HG03175 (cell line): ENCODE results near the gene CCDC187.
"Not testable (repeated sequence)": the region's sequence is repeated elsewhere in the genome, so short reads cannot be mapped to it uniquely, and the experiment has no call there.

ENCODE experiments used
- ATAC-seq: cut with Tn5 transposase; IDR thresholded peaks from one replicate; pipeline ENCODE4 v1.9.1; 2021; ENCODE audit warnings: mild to moderate bottlenecking, moderate library complexity; ENCODE audit not compliant: unreplicated experiment

CCDC187 gene

GRCh38 chr9:136303825-136304416 is at the start of gene CCDC187:
TSS of gene CCDC187 (minus strand) at chr9:136304094. CDS start at chr9:136303830, 264 bp downstream.
- ATAC-seq: no peak

- no peak for ATAC-seq
Measured at GRCh38 chr9:136353088-136353487, 49.2 kb upstream of the CCDC187 start.

DNA sequence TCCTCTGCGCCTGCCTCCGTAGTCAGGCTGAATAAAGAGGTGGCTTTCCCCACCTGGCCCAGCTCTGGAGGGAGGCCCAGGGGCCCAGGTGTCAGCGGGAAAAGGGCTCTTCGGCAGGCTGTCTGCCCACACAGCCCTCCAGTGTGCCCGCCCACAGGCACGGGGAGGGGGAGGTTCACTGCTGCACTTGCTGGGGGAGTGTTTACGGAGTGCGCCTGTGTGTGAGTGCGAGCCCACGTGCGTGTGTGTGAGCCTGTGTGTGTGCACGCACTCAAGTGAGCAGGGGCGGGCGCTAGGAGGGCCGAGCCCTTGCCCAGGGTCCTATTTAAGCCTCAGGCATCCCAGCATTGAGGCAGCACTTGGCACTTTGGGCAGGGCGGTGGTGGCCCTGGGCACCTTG is 48.8 kb upstream of the CCDC187 start:
- no peak for ATAC-seq

- ATAC-seq: not testable (repeated sequence)
Measured at GRCh38 chr9:136351868-136352267, 48.0 kb upstream of the CCDC187 start.

GRCh38 chr9:136351252-136351800 is 47.4 kb upstream of the CCDC187 start:
- no peak for ATAC-seq

- no peak for ATAC-seq
Measured at GRCh38 chr9:136349546-136349945, 45.7 kb upstream of the CCDC187 start.

GRCh38 chr9:136348691-136349090 is 44.8 kb upstream of the CCDC187 start:
- ATAC-seq: no peak

GRCh38 chr9:136347472-136348256 is 43.8 kb upstream of the CCDC187 start:
- no peak for ATAC-seq

DNA sequence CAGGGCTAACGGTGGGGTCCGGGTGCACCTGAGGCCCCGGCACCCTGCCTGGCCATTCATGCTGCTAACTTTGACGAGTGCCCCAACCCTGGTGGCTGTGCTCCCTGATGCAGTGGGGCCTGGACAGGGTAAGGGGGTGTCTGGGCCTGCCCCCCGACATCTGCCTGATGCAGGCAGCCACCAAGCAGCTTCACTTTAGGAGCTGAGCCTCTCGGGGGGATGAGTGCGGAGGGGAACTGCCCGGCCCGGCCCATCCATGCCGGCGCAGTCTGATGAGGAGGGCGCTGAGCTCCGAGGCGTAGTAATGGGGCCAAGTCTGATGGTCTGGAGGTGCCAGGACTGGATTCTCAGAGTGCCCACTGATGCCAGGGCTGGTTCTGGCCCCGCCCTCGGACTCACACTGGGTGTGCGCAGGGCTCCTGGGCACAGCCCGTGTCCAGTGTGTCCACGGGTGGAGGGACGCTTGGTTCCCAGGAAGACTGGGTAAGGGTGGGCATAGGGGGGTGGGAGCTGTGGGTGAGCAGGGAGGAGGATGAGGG is 43.1 kb upstream of the CCDC187 start:
- no peak for ATAC-seq

- ATAC-seq: no peak
Measured at GRCh38 chr9:136346157-136346481, 42.2 kb upstream of the CCDC187 start.

GRCh38 chr9:136345281-136346156 is 41.6 kb upstream of the CCDC187 start:
- no peak for ATAC-seq

GRCh38 chr9:136344544-136345280 is 40.8 kb upstream of the CCDC187 start:
- ATAC-seq: no peak

DNA sequence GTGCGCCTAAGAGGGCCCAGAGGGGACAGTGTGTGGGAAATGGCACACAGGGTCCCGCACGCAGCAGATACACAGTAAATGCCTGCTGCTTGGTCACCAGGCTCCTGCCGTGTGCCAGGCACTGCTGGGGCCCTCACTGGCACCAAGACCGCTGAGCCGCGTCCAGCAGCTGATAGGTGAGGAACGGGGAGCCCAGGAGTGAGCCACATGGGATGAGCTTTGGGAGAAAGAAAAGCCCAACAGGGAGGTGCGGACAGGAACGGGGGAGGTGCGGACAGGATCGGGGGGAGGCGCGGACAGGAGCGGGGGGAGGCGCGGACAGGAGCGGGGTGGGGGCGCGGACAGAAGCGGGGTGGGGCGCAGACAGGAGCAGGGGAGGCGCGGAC is 40.0 kb upstream of the CCDC187 start:
- ATAC-seq: no peak

DNA sequence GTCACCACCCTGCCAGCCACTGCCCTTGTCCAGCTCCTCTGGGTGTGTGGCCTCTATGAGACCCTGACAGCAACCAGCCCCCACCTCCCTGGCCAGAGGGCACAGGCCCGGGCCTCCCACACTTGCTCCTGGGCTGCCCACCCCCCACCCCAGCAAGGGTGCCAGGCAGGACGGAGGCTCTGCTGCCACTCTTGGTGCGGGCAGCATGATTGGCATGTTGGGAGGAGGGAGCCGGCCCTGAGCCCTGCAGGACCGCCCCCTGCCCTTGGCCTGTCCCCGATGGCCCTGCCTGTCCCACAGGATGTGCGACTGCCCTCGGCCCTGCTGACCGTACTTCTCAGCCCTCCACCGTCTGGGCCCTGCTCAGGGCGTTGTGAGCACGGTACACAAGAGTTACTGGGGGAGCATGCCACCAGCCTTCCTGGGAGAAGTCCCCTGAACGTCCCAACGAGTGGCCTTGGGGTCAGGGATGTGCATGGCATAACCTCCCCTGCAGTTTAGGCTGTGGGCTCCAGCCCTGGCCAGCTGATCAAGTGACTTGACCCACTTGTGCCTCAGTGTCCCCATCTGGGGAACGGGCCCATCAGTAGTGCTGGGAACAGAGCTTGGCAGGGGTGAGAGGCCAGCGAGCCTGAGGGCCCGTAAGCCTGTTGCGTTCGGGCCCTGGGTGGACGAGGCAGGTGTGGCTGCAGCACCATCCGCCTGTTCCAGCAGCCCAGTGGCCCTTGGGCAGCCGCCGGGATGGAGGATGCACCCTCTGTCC is 39.4 kb upstream of the CCDC187 start:
- no peak for ATAC-seq

DNA sequence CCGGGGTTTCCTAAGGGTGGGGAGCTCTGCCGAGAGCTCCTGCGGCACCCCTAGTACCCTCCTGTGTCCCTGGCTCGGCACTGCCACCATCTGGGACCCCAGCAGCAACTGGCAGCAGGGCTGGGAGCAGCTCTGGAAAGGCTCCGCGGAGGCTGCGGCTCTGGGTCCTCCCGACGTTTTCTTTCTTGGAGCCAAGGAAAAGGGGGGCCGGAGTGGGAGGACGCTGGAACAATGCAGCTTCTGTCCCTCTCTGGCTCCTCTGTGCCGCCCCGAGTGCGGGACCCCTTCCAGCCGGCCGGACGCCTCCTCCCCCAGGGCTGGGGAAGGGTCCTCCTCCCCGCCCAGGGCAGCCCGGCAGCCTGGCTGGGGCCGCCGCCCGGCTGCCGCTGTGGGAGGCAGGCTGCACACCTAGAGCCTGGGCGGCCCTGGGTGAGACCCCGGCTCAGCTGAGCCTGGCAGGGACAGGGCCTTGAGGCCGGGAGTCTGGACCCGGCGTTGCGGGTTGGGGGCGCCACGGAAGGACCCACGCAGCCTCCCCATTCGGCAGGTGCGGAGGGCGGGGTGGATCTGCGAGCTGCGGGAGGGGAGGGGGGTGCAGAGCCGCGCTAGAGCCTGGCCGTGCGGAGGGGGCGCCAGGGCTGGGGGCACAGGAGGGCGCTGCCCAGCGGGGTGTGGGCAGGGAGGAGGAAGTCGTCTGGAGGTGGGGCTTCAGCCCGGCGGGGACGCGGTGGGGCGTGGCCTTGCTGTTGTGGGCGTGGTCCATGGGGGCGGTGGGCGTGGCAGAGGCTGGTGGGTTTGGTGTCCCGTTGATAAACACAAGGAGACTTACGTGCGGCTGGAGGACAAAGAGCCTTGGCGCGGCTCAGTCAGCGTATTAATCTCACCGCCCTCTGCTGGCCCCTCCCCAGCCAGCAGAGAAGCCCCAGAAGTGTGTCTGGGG is 38.6 kb upstream of the CCDC187 start:
- no peak for ATAC-seq

DNA sequence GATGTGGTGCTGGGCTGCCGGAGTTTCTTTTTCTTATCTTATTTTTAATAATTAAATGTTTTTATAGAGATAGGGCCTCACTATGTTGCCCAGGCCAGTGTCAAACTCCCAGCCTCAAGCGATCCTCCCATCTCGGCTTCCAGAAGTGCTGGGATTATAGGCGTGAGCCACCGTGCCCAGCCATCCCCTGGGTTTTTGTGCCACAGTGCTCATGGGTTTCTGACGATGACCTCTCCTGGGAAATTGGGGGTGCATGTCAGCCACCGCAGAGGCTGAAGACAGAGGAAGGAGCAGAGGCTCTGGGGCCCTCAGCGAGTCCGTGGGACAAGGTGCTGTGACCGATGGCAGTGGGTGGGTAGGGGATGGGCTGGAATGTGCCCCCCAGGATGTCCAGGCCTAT is 37.9 kb upstream of the CCDC187 start:
- no peak for ATAC-seq

GRCh38 chr9:136341042-136341655 is 37.3 kb upstream of the CCDC187 start:
- no peak for ATAC-seq

- no peak for ATAC-seq
Measured at GRCh38 chr9:136340356-136341041, 36.6 kb upstream of the CCDC187 start.
